ENCODE data around the gene DLAT.
"Not testable (repeated sequence)": the region's sequence is repeated elsewhere in the genome, so short reads cannot be mapped to it uniquely, and the experiment has no call there.

The DLAT gene

DNA sequence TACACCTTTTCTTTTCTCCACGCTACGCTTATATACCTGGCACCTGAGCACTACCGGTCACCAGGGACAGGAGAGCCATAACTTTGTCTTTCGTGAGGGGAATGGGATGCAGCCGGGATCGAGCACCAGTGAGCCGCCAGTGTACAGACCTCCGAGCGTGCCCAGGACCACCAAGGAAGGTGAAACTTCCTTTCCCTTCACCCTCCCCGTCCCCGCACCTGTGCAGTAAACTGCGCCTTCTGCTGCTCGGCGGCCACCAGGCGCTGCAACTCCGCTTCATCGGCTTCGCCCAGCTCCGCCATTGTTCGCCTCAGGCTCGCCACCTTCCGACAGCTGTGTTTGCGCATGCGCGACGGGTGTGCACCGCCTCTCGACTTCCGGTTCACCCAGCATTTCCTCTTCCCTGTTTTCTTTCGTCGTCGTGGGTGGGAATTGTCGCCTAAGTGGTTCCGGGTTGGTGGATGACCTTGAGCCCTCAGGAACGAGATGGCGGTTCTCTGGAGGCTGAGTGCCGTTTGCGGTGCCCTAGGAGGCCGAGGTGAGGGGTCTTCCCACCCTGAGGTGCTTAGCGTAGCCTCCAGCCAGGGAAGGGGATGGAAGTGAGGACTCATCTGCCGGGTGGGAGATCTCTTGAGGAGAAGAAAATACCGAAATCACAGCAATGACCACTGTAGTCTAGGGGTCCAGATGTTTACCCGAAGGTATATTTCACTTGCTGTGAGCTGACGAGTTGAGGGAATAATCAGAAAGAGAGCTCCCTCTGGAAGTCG is 61.4 kb downstream of the DLAT start, which contains the start of the genes SDHD and TIMM8B:
SDHD (plus strand) TSS at position 452 of the 770 bp plus-strand sequence; CDS start at position 487, 35 bp downstream.
TIMM8B (minus strand) TSS at position 335 of the 770 bp plus-strand sequence; CDS start at position 302, 33 bp downstream.
- Histone ChIP-seq H3K27me3 (ENCODE audit: low read length) (no peaks in the 10 kb centered on the region), H3K9me2 (replicated peaks; ENCODE audit: insufficient read depth, low read length) (no peaks in the 10 kb centered on the region), H3K36me3 (ENCODE audit: low read length) (peaks cover 19% of the 10 kb centered on the region; the same call in 1 of the 2 replicates), H3K79me2 (ENCODE audit: insufficient read depth, low read length) (peaks cover 55% of the 10 kb centered on the region), H3F3A (ENCODE audit: insufficient read depth) (peaks cover 37% of the 10 kb centered on the region), H4K20me1 (ENCODE audit: low read depth, low read length) (no peaks in the 10 kb centered on the region), H3K9ac (ENCODE audit: low read length) (peak within 1 kb of the TSS; percentile 90), H3K4me3 (ENCODE audit: insufficient read depth, low read length, poor library complexity, severe bottlenecking) (peak within 1 kb of the TSS; percentile 88), H3K4me2 (ENCODE audit: low read depth, low read length, poor library complexity, severe bottlenecking) (peak within 1 kb of the TSS; percentile 80), H3K9me3 (ENCODE audit: insufficient read depth, low read length) (no peaks in the 10 kb centered on the region), H2AFZ (ENCODE audit: low read depth, low read length, severe bottlenecking) (peak within 1 kb of the TSS; percentile 62), H3K27ac (ENCODE audit: low read depth, low read length) (peak within 1 kb of the TSS; percentile 34)
- TF ChIP-seq, protein P1, sequence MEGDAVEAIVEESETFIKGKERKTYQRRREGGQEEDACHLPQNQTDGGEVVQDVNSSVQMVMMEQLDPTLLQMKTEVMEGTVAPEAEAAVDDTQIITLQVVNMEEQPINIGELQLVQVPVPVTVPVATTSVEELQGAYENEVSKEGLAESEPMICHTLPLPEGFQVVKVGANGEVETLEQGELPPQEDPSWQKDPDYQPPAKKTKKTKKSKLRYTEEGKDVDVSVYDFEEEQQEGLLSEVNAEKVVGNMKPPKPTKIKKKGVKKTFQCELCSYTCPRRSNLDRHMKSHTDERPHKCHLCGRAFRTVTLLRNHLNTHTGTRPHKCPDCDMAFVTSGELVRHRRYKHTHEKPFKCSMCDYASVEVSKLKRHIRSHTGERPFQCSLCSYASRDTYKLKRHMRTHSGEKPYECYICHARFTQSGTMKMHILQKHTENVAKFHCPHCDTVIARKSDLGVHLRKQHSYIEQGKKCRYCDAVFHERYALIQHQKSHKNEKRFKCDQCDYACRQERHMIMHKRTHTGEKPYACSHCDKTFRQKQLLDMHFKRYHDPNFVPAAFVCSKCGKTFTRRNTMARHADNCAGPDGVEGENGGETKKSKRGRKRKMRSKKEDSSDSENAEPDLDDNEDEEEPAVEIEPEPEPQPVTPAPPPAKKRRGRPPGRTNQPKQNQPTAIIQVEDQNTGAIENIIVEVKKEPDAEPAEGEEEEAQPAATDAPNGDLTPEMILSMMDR (IDR thresholded peaks at IDR 0.05; ENCODE audit: insufficient read depth, low read length, poor library complexity, severe bottlenecking), result no peak
- TF ChIP-seq EZH2phosphoT487 (conservative IDR thresholded peaks at IDR 0.05; ENCODE audit: low read length), result no peak

DNA sequence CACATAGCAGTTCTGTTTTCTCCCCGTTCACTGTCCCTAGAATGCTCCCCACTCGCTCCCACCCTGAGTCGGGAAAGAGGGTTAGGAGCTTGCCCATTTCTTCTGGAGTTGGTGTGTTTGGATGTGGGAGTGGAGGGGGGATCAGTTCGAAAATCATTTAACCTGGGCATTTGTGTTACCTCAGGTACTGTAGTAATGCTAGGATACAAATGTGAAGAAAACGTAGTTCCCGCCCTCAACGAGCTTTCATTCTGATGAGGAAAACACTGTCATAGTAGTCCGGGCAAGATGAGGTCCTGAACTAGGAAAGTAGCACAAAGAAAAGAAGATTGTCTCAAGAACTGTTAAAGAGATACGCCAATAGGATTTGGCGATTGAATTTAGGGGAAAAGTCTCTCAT is 62.0 kb downstream of the DLAT start:
- Histone ChIP-seq H3F3A (ENCODE audit: insufficient read depth) (peaks cover 31% of the 10 kb centered on the region), H3K9me2 (replicated peaks; ENCODE audit: insufficient read depth, low read length) (no peaks in the 10 kb centered on the region), H3K9ac (ENCODE audit: low read length) (peak overlapping the region; percentile 90), H3K4me3 (ENCODE audit: insufficient read depth, low read length, poor library complexity, severe bottlenecking) (peak overlapping the region; percentile 88), H3K27ac (ENCODE audit: low read depth, low read length) (peak overlapping the region; percentile 33), H3K36me3 (ENCODE audit: low read length) (peaks cover 16% of the 10 kb centered on the region; the same call in 1 of the 2 replicates), H3K79me2 (ENCODE audit: insufficient read depth, low read length) (peaks cover 55% of the 10 kb centered on the region), H4K20me1 (ENCODE audit: low read depth, low read length) (no peaks in the 10 kb centered on the region), H3K9me3 (ENCODE audit: insufficient read depth, low read length) (no peaks in the 10 kb centered on the region), H3K27me3 (ENCODE audit: low read length) (no peaks in the 10 kb centered on the region), H3K4me2 (ENCODE audit: low read depth, low read length, poor library complexity, severe bottlenecking) (peak overlapping the region; percentile 69), H2AFZ (ENCODE audit: low read depth, low read length, severe bottlenecking) (peak overlapping the region; percentile 22)
- TF ChIP-seq, protein P1 (IDR thresholded peaks at IDR 0.05; ENCODE audit: insufficient read depth, low read length, poor library complexity, severe bottlenecking), result no peak
- no peak for TF ChIP-seq EZH2phosphoT487 (conservative IDR thresholded peaks at IDR 0.05; ENCODE audit: low read length)

DNA sequence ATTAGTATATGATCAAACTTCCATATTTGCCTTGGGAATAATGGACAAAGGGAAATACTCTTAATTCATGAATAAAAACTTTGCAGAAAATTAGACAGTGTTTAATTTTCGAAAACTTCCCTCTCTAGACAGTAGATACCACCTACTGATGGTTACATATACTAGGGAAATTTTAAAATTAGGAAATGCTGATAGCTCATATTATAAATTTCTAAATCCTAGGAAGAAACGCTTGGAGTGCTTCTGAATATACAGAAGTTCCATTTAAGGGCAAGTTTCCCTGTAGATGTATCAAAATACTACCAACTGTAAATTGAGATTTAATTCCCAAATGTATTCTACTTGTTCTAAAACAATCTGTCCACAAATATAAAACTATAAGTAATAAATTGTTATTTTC is 70.1 kb downstream of the DLAT start:
- not testable (repeated sequence) for H4K20me1 ChIP-seq (ENCODE audit: low read depth, low read length); H3K9me3 ChIP-seq (ENCODE audit: insufficient read depth, low read length); H3K9me2 ChIP-seq (replicated peaks; ENCODE audit: insufficient read depth, low read length); H3K79me2 ChIP-seq (ENCODE audit: insufficient read depth, low read length); H3K9ac ChIP-seq (ENCODE audit: low read length); H3K27ac ChIP-seq (ENCODE audit: low read depth, low read length); H3F3A ChIP-seq (ENCODE audit: insufficient read depth); H2AFZ ChIP-seq (ENCODE audit: low read depth, low read length, severe bottlenecking); H3K4me2 ChIP-seq (ENCODE audit: low read depth, low read length, poor library complexity, severe bottlenecking); H3K27me3 ChIP-seq (ENCODE audit: low read length); H3K4me3 ChIP-seq (ENCODE audit: insufficient read depth, low read length, poor library complexity, severe bottlenecking)
- peaks cover 13% of the 10 kb centered on the region; the same call in 1 of the 2 replicates for H3K36me3 ChIP-seq (ENCODE audit: low read length)

DNA sequence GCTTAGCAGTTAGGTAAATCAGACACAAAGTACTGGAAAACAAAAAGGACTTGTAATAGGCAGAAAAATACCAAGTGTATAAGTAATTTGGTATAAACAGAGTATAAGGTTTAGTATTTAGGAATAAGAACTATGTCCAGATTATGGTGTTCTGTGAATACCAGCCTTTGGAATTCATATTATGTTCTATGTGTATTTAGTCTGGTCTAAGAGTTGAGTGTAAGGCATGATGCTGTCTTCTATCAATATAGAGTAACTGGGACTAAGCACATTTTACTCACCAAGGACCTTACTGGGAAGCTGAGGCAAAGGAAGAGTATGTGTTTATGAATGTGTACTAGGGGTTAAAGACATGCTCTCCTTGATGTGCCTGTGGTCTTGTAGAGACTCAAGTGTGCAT is 71.0 kb downstream of the DLAT start:
- TF ChIP-seq EZH2phosphoT487 (conservative IDR thresholded peaks at IDR 0.05; ENCODE audit: low read length), result no peak
- TF ChIP-seq, protein P1 (IDR thresholded peaks at IDR 0.05; ENCODE audit: insufficient read depth, low read length, poor library complexity, severe bottlenecking), result no peak
- no peaks in the 10 kb centered on the region for H3K27me3 ChIP-seq (ENCODE audit: low read length)
- no peaks in the 10 kb centered on the region; the same call in 1 of the 2 replicates for H3K79me2 ChIP-seq (ENCODE audit: insufficient read depth, low read length)
- H4K20me1 ChIP-seq (ENCODE audit: low read depth, low read length), result no peaks in the 10 kb centered on the region
- H3K4me2 ChIP-seq (ENCODE audit: low read depth, low read length, poor library complexity, severe bottlenecking), result no peak overlapping the region
- no peaks in the 10 kb centered on the region for H3K9me3 ChIP-seq (ENCODE audit: insufficient read depth, low read length)
- H3K27ac ChIP-seq (ENCODE audit: low read depth, low read length), result no peak overlapping the region
- H3K4me3 ChIP-seq (ENCODE audit: insufficient read depth, low read length, poor library complexity, severe bottlenecking), result no peak overlapping the region
- H3F3A ChIP-seq (ENCODE audit: insufficient read depth), result no peaks in the 10 kb centered on the region
- H3K9me2 ChIP-seq (replicated peaks; ENCODE audit: insufficient read depth, low read length), result no peaks in the 10 kb centered on the region
- H3K9ac ChIP-seq (ENCODE audit: low read length), result no peak overlapping the region
- no peak overlapping the region for H2AFZ ChIP-seq (ENCODE audit: low read depth, low read length, severe bottlenecking)
- H3K36me3 ChIP-seq (ENCODE audit: low read length), result peaks cover 11% of the 10 kb centered on the region; the same call in 1 of the 2 replicates
